Activated gamma-delta T cell (primary cell): ENCODE data around the gene GMDS.

Experiments
- DNase-seq: peaks from one replicate; lab custom pipeline; 2025; lab: John Stamatoyannopoulos, UW

The GMDS gene

DNA sequence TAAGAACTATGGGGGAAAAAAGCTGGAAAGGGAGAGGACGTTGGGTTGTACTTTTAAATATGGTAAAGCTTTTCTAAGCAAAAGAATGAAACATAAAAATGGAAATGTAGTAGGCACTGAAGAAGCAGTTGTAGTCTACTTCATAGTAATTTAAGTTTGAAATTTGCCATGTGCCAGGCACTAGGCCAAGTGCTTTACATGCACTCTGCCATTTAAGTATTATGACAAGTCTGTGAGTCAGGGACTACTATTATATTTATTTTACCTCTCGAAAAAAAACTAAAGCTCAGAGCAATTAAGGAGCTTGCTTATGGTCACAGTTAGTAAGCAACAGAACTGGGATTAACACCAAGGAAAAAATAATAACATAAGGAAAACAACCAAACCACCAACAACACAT, 257.8 kb downstream of the GMDS start:
- no peak for DNase-seq

- no peak for DNase-seq
Measured at GRCh38 chr6:1986454-1987243, 258.8 kb downstream of the GMDS start.

DNA sequence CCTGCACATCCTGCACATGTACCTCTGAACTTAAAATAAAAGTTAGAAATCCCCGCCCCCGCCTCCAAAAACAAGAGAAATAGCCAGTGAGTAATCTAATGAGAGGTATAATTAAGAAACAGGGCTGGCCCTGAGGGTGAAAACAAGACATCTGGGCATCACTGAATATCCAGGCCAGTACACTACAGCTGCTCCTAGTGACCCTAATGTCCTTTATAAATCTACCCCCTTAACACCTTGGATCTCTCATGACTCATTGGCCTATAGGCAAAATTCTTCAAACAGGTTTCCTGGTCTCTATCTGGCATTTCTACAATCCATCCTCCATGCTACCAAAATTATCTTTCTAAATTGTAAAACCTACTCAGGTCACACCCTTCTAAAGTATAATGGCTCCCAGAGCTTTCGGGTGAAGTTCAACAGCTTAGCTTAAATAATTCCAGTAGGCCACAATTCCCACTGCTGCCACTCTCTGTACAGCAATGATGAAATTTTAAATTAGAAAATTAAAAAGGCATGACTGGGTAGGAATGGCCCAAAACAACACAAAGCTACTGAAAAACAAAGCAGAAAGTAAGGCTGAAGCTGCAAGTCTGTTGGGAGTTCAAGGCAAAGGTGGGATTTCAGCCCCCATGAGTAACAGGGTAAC, 260.9 kb downstream of the GMDS start:
- DNase-seq = no peak

- no peak for DNase-seq
Measured at GRCh38 chr6:1983850-1984249, 261.6 kb downstream of the GMDS start.

- DNase-seq = no peak
Measured at GRCh38 chr6:1972962-1973361, 272.4 kb downstream of the GMDS start.

DNA sequence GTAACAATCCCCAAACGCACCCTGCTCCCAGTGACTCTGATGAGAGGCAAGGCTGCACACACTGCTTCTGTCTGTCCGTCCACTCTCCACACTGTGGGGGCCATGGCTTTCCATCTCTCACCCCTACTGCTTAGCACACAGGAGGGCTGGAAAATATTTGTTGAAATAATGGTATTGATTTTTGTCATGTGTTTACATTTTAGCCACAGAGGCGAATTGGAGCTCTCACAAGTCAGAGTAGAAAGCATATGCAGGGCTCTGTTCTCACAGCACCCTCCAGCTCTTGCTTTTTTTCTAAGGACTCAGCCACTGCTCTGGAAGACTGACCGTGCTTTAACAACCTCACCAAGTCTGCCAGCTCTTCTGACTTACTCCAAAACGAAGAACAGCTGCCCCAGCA, 273.8 kb downstream of the GMDS start:
- DNase-seq = no peak

- DNase-seq = no peak
Measured at GRCh38 chr6:1970151-1970561, 275.2 kb downstream of the GMDS start.

- no peak for DNase-seq
Measured at GRCh38 chr6:1966713-1967112, 278.7 kb downstream of the GMDS start.

DNA sequence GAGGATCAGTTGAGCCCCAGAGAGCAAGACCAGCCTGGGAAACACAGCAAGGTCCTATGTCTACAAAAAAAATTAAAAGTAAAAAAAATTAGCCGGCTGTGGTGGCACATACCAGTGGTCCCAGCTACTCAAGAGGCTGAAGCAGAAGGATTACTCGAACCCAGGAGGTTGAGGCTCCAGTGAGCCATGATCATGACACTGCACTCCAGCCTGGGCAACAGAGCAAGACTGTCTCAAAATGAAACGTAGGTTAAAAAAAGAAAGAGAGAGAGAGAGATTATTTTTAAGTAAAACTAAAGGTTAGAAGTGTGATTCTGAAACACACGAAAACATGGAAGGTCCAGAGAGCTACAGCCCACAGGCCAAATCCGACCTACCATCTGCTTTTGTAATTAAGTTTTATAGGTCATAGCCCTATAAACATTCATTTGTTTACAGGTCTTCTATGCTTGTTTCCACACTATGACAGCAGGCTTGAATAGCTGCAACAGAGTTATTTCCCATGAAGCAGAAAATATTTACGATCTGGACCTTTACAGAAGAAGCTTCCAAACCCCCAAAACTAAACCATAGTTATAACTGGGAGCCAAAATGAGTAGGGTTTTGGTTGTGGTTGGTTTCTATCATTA, 279.7 kb downstream of the GMDS start:
- DNase-seq = no peak

DNA sequence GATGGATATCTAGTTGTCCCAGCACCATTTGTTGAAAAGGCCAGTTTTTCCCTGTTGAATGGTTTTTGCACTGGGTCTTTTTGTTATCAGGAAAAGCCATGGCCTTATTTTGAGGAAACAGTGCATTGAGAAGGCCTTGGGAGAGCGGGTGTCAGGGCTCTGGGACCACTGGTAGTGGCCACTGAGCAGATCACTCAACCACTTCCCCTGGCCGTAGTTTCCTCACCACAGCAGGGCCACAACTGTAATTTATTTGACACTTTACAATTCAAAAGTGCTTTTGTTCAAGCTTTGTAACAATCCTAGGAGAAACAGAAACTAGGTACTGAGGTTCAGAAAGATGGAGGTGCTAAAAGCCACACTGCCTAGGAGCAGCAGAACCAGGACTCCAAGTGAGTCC, 281.8 kb downstream of the GMDS start:
- DNase-seq = no peak

DNA sequence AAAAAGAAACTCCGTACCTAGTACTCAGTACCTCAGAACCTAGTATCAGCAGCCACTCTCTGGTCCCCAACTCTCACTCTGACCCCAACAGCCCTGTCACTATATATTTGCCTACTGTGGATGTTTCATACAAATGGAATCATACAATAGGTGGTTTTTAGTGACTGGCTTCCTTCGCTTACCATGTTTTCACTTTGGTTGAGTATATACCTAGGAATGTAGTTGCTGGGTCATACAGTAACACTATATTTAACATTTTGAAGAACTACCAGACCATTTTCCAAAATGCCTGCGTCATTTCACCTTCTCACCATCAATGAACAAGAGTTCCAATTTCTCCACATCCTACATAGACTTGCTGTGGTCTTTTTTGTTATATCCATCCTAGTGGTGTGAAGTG, 283.2 kb downstream of the GMDS start:
- DNase-seq = no peak

DNA sequence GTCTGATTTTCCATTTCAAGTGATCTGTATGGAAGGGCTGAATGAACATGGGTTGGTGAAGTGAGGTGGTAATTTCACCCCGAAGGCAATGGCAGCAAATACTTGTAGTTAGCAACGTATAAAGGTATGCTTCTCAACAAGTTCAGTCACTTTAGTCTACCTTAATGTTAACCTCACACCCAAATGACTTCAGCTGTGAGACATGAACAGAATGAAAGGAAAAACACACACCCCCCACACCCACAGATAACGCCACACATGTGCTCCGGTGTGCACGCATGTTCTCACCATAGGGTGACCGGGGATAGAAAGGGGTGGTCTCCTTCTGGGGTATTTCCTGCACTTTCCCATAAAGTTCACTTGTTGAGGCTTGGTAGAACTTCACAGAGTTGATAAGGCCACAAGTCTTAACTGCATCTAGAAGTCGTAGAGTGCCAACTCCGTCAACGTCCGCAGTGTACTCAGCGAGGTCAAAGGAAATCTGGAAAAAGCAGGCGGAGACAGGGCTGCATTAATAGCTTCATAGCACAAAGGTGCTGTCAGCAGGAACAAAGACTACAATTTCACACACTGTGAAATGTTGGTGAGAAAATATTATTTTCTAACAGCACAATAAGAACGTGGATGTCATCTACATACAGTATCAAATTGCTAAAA, 284.8 kb downstream of the GMDS start:
- DNase-seq = no peak

GRCh38 chr6:1958257-1958656, 287.1 kb downstream of the GMDS start:
- no peak for DNase-seq

DNA sequence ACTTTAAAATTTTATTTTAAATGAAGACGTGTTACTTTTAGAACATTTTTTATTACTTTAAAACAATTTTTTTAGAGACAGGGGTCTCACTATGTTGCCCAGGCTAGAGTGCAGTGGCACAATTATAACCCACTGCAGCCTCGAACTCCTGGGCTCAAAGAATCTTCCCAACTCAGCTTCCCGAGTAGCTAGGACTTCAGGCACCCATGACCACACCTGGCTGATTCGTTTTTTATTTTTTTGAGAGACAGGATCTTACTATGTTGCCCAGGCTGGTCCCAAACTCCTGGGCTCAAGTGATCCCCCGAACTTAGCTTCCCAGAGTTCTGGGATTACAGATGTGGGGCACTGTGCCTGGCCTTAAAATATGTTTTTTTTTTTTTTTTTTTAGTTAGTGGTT, 287.7 kb downstream of the GMDS start:
- no peak for DNase-seq

GRCh38 chr6:1952740-1953360, 292.6 kb downstream of the GMDS start:
- no peak for DNase-seq

- no peak for DNase-seq
Measured at GRCh38 chr6:1950631-1951030, 294.8 kb downstream of the GMDS start.

- DNase-seq = no peak
Measured at GRCh38 chr6:1949538-1949937, 295.9 kb downstream of the GMDS start.

GRCh38 chr6:1947922-1948321, 297.5 kb downstream of the GMDS start:
- DNase-seq = no peak

GRCh38 chr6:1946583-1946982, 298.8 kb downstream of the GMDS start:
- DNase-seq = no peak

DNA sequence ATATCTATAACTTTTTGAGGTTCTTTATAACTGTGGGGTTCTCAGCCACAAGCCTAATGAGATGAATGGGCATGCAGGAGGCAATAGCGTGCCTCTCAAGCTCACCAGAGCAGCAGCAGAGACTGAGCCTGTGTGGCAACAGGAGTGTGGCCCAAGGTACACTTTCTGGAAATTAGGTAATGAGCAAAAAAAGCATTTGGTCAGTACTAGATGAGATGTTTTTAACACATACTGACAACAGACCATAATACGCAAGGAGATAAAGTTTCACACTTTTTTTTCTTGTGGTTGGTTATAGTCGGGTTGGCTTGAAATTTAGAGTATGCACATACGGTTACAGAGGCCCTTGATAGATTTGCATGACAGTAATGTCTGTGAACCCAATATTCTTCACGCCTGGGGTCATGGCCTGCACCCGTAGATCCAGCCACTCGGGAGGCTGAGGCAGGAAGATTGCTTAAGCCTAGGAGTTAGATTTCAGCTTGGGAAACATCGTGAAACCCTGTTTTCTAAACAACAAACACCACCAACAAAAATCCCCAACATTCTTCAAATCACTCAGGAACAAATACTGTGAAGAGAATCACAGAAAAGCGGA, 300.1 kb downstream of the GMDS start:
- DNase-seq = no peak

DNA sequence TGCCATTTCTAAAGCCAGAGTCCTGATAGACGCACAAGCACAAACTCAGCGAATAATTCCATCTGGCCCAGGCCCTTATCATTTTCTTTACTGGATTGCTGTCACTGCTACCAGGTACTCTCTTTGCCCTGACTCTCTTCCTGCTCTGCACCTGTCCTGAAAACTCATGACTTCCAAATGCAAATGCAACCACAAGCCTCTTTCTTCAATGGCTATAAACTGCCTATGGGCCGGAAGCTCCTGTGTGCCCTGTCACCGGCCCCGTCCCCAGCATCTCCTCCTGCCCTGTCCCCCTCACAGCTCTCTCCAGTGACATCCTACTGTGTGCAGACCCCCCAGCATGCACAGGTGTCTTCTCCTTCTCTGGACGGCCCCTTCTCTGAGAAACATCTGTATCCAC, 302.6 kb downstream of the GMDS start:
- no peak for DNase-seq

GRCh38 chr6:1941534-1941933, 303.9 kb downstream of the GMDS start:
- no peak for DNase-seq
